Keratinocyte (primary cell): ENCODE data around the gene CFAP46. TPM values are rescaled to one million over a fixed set of nuclear protein-coding genes. Genes with fewer than 3 reads are reported as not detected.

ENCODE experiments used
- DNase-seq: peaks from one replicate; pipeline ENCODE4 v3.0.0-alpha.2; 2011; ENCODE audit warnings: low read depth, missing footprints, low spot score
- FAIRE-seq: peaks from 2 replicates; lab custom pipeline; 2011; peaks lifted over from hg19 to GRCh38; lab: Jason Lieb, UNC
- H2AFZ ChIP-seq: 2 replicates; pipeline ENCODE4 v1.6.0; 2012; ENCODE audit warnings: low read length, control low read depth, inconsistent platforms; ENCODE audit not compliant: control insufficient read depth
- H3K27ac ChIP-seq: 2 replicates; pipeline ENCODE4 v1.5.1; 2011; ENCODE audit warnings: low read length; ENCODE audit not compliant: control insufficient read depth, insufficient read depth
- H3K27me3 ChIP-seq: 3 replicates; pipeline ENCODE4 v1.6.0; 2011; ENCODE audit warnings: low read length; ENCODE audit not compliant: control insufficient read depth, insufficient read depth; ENCODE audit errors: extremely low read depth
- H3K36me3 ChIP-seq, 2 experiments: 2 replicates in 1 of 2; 3 replicates in 1 of 2; pipeline ENCODE4 v1.5.1; 2011; ENCODE audit warnings: low read length in 2 of 2, mild to moderate bottlenecking in 1 of 2; ENCODE audit not compliant: control insufficient read depth in 2 of 2, insufficient read depth in 2 of 2; ENCODE audit errors: extremely low read depth in 1 of 2
- H3K4me1 ChIP-seq: 3 replicates; pipeline ENCODE4 v1.5.1; 2011; ENCODE audit warnings: low read length; ENCODE audit not compliant: control insufficient read depth, insufficient read depth; ENCODE audit errors: extremely low read depth
- H3K4me2 ChIP-seq: 3 replicates; pipeline ENCODE4 v1.6.0; 2011; ENCODE audit warnings: low read depth, low read length; ENCODE audit not compliant: control insufficient read depth, insufficient read depth; ENCODE audit errors: extremely low read depth
- H3K4me3 ChIP-seq, 3 experiments: fragments of 200-600 bp in 1 of 3; sonication (generic) in 1 of 3; 2 replicates in 2 of 3; 3 replicates in 1 of 3; pipeline ENCODE4 v1.5.1; 2011 to 2016; ENCODE audit warnings: low read length in 3 of 3, mild to moderate bottlenecking in 3 of 3, control low read depth in 2 of 3, inconsistent platforms in 1 of 3, low read depth in 1 of 3, mixed read lengths in 1 of 3, mixed run types in 1 of 3, moderate library complexity in 1 of 3; ENCODE audit not compliant: control insufficient read depth in 2 of 3, insufficient read depth in 2 of 3; ENCODE audit errors: extremely low read depth in 1 of 3
- H3K79me2 ChIP-seq: 2 replicates; pipeline ENCODE4 v1.6.0; 2012; ENCODE audit warnings: low read length; ENCODE audit not compliant: control insufficient read depth, insufficient read depth
- H3K9ac ChIP-seq: 3 replicates; pipeline ENCODE4 v1.6.0; 2011; ENCODE audit warnings: low read length; ENCODE audit not compliant: control insufficient read depth, insufficient read depth; ENCODE audit errors: extremely low read depth
- H3K9me1 ChIP-seq: 3 replicates; pipeline ENCODE4 v1.6.0; 2011; ENCODE audit warnings: low read length; ENCODE audit not compliant: control insufficient read depth, insufficient read depth; ENCODE audit errors: extremely low read depth
- H3K9me3 ChIP-seq: 2 replicates; pipeline ENCODE4 v1.5.1; 2012; ENCODE audit warnings: low read depth, low read length; ENCODE audit not compliant: control insufficient read depth
- H4K20me1 ChIP-seq: 3 replicates; pipeline ENCODE4 v1.6.0; 2011; ENCODE audit warnings: low read length; ENCODE audit not compliant: control insufficient read depth, insufficient read depth; ENCODE audit errors: extremely low read depth
- CTCF ChIP-seq, 3 experiments: IDR thresholded peaks in 1 of 3; conservative IDR thresholded peaks in 1 of 3; optimal IDR thresholded peaks in 1 of 3; 2 replicates in 2 of 3; 3 replicates in 1 of 3; pipeline versions ENCODE3 to v1.5.1; 2011; ENCODE audit warnings: low read length in 3 of 3, mild to moderate bottlenecking in 3 of 3, moderate library complexity in 2 of 3, control low read depth in 1 of 3, inconsistent platforms in 1 of 3; ENCODE audit not compliant: insufficient read depth in 2 of 3; ENCODE audit errors: extremely low read depth in 1 of 3
- EZH2 ChIP-seq: IDR thresholded peaks from one replicate; pipeline ENCODE4 v1.6.1; 2012; ENCODE audit warnings: inconsistent platforms, mild to moderate bottlenecking, low read length, moderate library complexity
- dilution Hi-C: fragments of 300-500 bp; cut with MboI; formaldehyde crosslinking; loops from one replicate; pipeline ENCODE4 v1.7.0; 2020; ENCODE audit warnings: low sequenced_read_pairs; ENCODE audit not compliant: extremely low pct_ligation_motif_present
- polyA plus RNA-seq, 5 experiments: library from polyadenylated mRNA; depleted of rRNA in 3 of 5; stranded (reverse) in 3 of 5; stranded (forward) in 1 of 5; unstranded in 1 of 5; fragments of >200 nt; gene quantifications; 1 replicate in 1 of 5; 2 replicates in 3 of 5; 3 replicates in 1 of 5; pipeline versions ENCODE4 v1.2.1 to v1.2.3, GENCODE V29; 2011 to 2012; ENCODE audit warnings: missing spikeins in 2 of 5, low read depth in 1 of 5, low replicate concordance in 1 of 5

The CFAP46 gene
- polyA plus RNA-seq, 1 donor (not counting 4 experiments of a cell fraction or from before 2014, with no cell fraction given) = 1.00 TPM

- TF ChIP-seq EZH2 = no peak
- no peak for TF ChIP-seq CTCF (optimal IDR thresholded peaks at IDR 0.05 in 1 of 3, IDR thresholded peaks at IDR 0.05 in 1 of 3, conservative IDR thresholded peaks at IDR 0.05 in 1 of 3; ENCODE audit: extremely low read depth in 1 of 3, insufficient read depth in 2 of 3, low read length in 3 of 3)
- no peak overlapping the region for H3K9ac ChIP-seq
- H3K9me1 ChIP-seq = no peaks in the 10 kb centered on the region
- H3K27me3 ChIP-seq = peaks cover 3% of the 10 kb centered on the region
- no peaks in the 10 kb centered on the region for H3K9me3 ChIP-seq
- no peaks in the 10 kb centered on the region for H3K4me1 ChIP-seq
- no peak overlapping the region for H2AFZ ChIP-seq
- DNase-seq (no peak), FAIRE-seq (no peak)
- H3K4me3 ChIP-seq = no peak overlapping the region
- dilution Hi-C loops = no loop called here
- no peaks in the 10 kb centered on the region for H4K20me1 ChIP-seq
- H3K36me3 ChIP-seq = no peaks in the 10 kb centered on the region
- H3K79me2 ChIP-seq = no peaks in the 10 kb centered on the region
- no peak overlapping the region for H3K27ac ChIP-seq
- H3K4me2 ChIP-seq = no peak overlapping the region
These were observed 1.4 kb downstream of the CFAP46 start for GRCh38 chr10:132940791-132941465.

- no peaks in the 10 kb centered on the region for H3K9me1 ChIP-seq
- no peak overlapping the region for H2AFZ ChIP-seq
- FAIRE-seq (no peak), DNase-seq (no peak)
- no peaks in the 10 kb centered on the region for H3K9me3 ChIP-seq
- no peak overlapping the region for H3K4me3 ChIP-seq
- TF ChIP-seq EZH2 (no peak), CTCF (optimal IDR thresholded peaks at IDR 0.05 in 1 of 3, IDR thresholded peaks at IDR 0.05 in 1 of 3, conservative IDR thresholded peaks at IDR 0.05 in 1 of 3; ENCODE audit: extremely low read depth in 1 of 3, insufficient read depth in 2 of 3, low read length in 3 of 3) (peak; percentile 50 to 76 (median 73))
- no peaks in the 10 kb centered on the region for H3K4me1 ChIP-seq
- dilution Hi-C loops = no loop called here
- H4K20me1 ChIP-seq = no peaks in the 10 kb centered on the region
- H3K27me3 ChIP-seq = peaks cover 3% of the 10 kb centered on the region
- H3K9ac ChIP-seq = no peak overlapping the region
- H3K36me3 ChIP-seq = no peaks in the 10 kb centered on the region
- no peak overlapping the region for H3K4me2 ChIP-seq
- H3K79me2 ChIP-seq = no peaks in the 10 kb centered on the region
- H3K27ac ChIP-seq = no peak overlapping the region
These were observed 2.2 kb downstream of the CFAP46 start for GRCh38 chr10:132939957-132940790.
